Endothelial cell of hepatic sinusoid (primary cell): Measurements from ENCODE around the gene VWA5B2.

Experiments
- in situ Hi-C: cut with HindIII; loops from 2 replicates; pipeline ENCODE4 v1.10.0; 2017; ENCODE audit warnings: low sequenced_read_pairs

VWA5B2 gene

DNA sequence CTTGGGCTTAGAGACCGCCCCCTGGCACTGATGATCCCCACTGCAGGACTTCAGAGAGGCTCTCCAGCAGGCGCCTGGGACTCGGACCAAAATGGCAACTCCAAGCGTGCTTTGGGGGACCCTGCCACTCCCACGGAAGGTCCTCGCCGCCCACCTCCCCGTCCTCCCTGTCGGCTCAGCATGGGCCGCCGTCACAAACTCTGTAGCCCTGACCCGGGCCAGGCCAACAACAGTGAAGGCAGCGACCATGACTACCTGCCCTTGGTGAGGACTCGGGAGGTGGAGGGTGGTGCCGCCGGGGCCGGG lies 11.7 kb downstream of the VWA5B2 start:
- in situ Hi-C loops = no loop called here

DNA sequence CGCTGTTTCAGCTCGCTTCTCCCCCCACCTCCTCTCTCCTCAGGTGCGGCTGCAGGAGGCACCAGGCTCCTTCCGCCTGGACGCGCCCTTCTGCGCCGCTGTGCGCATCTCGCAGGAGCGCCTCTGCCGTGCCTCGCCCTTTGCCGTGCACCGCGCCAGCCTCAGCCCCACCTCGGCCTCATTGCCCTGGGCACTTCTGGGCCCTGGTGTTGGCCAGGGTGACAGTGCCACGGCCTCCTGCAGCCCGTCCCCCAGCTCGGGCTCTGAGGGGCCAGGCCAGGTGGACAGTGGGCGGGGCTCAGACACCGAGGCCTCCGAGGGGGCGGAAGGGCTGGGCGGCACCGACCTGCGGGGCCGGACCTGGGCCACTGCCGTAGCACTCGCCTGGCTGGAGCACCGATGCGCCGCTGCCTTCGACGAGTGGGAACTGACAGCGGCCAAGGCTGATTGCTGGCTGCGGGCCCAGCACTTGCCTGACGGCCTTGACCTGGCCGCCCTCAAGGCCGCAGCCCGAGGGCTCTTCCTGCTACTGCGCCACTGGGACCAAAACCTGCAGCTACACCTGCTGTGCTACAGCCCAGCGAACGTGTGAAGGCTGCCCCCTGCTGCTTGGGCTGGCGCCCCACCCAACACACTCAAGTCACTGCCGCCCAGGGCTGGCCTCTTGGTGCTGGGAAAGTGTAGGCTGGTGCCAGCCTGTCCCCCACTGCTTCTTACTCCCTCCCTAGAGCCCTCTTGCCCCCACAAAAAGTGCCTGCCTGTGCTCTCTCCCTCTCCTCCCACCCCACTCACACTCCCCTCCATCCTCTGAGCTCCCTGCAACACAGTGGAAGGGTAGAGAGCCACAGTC lies 12.3 kb downstream of the VWA5B2 start:
- in situ Hi-C loops = no loop called here

DNA sequence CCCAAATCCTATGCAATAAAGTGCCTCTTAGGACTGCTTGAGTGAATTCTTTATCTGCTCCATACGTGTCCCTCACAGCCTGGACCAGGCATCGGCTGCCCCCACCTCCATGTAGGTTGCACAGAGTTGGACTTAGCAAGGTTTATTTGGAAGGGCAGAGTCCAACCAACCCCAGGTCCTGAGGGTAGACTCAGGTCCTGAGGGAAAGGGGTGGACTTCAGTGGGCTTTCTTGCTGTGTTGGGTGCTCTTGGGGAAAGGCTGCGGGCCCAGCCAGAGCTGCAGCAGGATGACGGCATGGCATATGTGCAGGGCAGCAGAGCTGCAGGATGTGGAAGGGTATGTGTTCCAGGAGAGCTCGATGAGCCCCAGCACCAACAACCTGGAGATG lies 12.9 kb downstream of the VWA5B2 start:
- in situ Hi-C loops = no loop called here

DNA sequence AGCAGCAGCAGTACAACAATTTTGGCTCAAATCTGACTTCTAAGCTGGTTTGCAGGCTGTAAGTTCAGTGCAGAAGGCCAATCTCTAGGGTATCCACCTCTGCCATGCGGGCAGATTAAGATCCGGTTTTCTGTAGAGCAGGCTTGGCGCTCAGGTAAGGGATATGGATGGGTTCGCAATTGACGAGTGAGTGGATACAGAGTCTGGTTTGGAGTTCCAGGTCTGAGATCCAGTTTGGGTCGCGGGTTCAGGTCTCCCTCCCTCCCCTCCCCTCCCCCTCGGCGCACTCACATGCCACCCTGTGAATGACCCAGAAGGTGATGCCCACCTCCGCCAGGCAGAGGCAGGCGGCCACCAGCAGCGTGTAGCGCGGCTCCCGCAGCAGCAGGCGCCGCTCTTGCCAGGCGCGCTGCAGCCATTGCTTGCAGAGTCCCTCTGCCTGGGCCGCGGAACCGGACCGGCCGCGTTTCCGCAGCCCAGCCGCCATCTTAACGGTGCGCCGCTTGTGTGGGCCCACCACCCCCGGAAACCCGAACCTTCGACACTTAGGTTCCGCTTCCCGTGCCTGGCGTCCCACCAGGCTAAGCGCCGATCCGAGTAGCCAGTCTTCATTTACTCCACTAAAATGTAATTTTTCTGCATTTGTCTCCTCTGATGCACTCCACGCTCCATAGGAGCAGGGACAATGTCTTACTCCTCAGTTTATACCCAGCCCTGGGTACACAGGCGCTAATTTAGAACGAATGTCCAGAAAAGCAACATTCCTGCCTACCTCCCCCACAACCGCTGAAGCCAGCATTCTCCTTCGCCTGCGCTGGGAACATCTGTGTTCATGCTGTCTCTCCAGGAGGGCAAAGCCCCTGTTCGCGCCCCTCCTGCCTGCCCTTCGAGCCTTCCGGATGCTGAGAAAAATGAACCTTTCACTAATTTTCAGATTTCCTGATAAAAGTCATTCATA lies 19.3 kb downstream of the VWA5B2 start, which contains the start of gene ALG3:
Gene ALG3, minus strand, starts transcription at position 509 of the 958 bp plus-strand sequence. Its CDS starts 22 bp downstream, at position 487.
- in situ Hi-C loops = no loop called here

DNA sequence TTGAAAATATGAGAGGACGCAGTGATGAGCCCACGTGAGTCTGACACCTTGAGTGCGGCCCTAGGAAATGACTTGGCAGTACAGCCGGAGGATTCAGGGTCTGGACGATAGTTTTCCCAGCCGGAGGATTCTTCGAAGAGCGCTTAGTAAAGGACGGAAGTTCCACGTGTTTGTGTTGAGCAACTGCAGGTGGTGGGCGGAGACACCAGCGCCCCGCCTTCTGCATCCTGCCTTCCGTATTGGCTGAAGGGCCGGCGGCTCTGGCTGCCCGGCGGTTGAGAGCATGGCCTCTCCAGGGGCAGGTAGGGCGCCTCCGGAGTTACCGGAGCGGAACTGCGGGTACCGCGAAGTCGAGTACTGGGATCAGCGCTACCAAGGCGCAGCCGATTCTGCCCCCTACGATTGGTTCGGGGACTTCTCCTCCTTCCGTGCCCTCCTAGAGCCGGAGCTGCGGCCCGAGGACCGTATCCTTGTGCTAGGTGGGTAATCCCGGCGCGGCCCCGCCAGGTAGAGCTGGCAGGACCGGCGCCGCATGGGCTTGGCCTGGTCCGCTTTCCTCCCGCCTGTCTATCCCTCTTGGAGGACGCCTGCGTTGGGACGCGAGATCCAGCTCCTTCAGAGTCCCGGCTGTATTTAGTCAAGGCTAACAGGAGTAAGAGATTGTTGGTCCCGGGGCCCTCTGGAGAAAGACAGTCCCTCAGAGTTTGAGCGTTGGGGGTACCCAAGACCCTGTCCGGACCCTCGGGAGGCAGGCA lies 20.2 kb downstream of the VWA5B2 start, which contains the start of gene EEF1AKMT4:
Gene EEF1AKMT4, plus strand, starts transcription at position 261 of the 755 bp plus-strand sequence. Its CDS starts 23 bp downstream, at position 284.
- in situ Hi-C loops = loop anchor here (5.0 kb wide), 1 partner anchor 352 kb away; no protein-coding TSS in a partner anchor

DNA sequence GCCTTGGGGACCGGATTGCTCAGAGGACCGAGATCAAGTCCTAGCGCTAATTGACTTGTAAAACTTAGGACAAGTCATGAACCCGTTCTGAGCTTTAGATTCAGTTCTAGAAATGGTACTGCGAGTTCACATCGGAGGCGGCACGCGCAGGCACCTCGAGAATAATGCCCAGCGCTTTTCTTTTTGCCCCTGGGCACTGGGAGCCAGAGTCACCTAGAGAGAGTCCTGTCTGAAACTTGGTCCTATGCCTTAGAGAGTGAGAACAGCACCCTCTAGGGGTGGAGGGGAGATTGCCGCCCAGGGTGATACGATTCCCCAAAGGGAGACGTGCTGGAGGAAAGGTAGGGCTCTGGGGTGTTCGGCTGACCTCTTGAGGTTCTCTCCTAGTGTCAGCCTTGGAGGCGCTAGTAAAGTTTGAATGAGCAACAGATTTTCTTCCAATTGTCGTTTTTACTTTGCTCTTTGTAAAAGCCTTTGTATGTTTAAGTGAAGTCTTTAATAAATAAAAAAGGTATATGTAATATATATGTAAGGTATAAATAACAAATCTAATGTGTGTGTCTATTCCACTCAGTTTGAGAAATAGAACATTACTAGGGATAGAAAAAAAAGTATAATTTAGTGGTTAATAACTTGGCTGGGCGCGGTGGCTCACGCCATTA lies 20.9 kb downstream of the VWA5B2 start:
- in situ Hi-C loops = loop anchor here (5.0 kb wide), 1 partner anchor 353 kb away; no protein-coding TSS in a partner anchor

DNA sequence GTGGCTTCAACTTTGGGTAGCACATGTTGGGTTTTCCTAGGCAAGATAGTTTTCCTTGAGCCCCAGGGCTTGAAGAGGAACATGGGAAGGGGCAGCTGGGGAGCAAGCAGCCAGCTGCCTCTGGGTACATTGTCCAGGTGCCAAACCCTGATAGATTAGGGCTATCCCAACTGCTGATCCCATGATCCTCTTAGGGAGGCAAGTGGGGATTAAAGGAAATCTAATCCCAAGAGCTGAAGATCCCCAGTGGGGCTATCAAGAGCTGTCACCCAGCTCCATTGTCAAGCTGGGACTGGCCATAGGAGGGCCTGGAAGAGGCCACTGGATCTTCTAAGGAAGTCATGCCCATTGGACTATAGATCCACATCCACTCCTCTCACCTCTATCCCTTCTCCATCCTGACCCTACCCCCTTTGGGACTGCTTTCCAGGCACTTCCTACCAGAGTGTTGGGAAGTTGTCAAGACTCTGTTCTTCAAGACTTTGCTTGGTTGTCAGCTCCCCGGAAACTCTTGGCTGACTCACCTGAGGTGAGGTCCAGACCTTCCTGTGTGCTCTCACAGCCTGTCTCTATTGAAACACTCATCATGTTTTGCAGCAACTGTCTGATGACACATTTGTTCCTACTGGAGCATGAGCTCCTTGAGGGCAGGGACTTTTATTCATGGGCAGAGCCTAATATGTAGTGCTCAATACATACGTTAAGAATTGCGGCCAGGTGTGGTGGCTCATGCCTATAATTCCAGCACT lies 26.1 kb downstream of the VWA5B2 start:
- in situ Hi-C loops = no loop called here

DNA sequence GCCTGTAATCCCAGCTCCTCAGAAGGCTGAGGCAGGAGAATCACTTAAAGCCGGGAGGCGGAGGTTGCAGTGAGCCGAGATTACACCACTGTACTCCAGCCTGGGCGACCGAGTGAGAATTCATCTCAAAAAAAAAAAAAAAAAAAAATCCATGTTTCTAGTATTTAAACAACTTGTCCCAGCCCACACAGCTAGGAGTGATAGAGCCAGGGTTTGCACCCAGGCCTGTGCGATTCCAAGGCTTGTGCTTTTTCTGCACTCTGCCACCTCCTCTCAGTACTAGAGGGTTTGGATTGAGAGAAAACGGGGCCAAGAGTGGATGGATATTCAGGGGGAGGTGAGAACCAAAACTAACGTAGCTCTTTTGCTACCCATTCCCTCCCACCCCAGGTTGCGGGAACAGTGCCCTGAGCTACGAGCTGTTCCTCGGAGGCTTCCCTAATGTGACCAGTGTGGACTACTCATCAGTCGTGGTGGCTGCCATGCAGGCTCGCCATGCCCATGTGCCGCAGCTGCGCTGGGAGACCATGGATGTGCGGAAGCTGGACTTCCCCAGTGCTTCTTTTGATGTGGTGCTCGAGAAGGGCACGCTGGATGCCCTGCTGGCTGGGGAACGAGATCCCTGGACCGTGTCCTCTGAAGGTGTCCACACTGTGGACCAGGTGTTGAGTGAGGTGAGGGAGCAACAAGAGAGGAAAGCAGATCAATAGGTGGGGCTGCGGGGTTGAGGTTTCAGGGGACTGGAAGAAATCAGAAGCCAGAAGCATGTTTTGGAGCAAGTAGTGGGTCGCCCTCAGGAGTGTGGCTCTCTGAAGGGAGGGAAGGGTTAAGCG lies 27.9 kb downstream of the VWA5B2 start:
- in situ Hi-C loops = no loop called here

DNA sequence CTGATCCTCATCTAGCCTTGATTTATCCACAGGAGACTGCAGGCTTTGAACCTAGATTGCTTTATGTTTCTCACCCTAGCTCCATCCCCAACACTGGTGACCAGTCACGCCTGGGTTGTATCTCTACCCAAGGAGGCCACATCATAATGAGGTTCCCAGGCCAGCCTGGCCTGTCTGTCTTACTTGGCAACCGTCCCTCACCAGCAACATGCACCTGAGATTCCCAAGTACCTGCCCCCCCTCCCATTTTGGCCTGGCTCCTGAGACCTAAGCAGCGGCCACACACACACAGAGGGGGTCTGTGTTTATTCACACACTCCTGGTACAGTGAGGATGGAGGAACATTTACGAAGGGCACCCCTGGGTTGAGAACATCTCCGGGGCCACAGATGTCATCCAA lies 29.5 kb downstream of the VWA5B2 start:
- in situ Hi-C loops = no loop called here

DNA sequence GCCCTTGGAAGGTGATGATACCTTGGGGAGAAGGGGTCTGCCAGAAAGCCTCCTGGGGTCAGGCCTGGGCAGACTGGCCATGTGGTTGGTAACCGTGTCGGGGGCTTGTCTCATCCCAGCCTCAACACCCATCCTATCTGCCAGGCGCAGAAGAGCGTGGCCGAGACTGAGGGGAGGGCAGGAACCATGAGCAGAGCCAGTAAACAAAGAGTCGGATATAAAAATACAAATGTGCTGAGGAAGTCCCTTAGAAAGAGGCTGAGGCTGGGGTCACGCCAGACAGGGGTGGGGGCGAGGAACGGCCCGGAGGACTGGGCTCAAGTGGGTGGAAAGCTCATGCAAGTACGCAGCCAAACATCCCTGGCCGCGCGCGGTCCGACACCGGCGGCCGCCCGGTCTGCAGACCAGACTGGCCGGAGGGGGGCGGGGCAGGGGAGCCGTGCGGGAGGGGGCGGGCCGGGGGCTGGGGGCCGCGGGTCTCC lies 30.1 kb downstream of the VWA5B2 start:
- in situ Hi-C loops = no loop called here

DNA sequence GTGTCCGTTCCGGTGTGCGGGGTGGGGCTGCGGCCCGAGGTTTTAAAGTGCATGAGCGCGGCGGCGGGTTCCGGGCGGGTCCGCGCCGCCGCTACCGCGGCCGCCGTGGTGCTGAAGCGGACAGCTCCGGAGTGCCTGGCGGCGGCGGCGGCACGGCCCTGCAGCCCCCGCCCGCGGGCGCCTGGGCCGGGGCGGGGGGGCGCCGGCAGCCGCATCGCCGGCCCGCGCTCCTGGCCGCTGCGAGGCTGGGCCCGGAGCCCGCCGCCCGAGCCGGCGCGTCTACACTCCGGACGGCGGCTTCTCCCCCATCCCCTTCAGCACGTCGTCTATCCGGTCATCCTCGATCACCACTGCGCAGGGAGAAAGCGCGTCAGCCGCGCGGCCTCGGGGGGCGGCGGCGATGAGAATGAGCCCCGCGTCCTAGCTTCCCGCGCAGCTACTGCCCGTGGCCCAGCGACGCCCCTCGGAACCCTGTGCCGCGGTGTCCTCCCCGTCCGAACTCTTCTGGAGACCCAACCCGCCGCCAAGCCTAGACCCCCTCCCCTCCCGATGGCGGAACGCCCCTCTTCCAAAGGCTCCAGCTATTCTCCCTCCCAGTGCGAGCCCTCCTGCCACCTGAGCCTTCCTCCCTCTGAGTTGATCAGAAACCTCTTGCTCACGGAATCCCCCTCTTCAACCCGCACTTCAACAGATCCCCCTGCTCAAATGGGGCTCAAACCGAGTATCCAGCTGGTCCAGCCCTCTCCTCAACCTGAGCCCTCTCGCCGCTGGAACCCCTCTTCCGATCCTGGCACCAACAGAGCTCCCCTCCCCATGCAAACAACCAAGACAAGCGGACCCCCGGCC lies 30.7 kb downstream of the VWA5B2 start:
- in situ Hi-C loops = no loop called here

DNA sequence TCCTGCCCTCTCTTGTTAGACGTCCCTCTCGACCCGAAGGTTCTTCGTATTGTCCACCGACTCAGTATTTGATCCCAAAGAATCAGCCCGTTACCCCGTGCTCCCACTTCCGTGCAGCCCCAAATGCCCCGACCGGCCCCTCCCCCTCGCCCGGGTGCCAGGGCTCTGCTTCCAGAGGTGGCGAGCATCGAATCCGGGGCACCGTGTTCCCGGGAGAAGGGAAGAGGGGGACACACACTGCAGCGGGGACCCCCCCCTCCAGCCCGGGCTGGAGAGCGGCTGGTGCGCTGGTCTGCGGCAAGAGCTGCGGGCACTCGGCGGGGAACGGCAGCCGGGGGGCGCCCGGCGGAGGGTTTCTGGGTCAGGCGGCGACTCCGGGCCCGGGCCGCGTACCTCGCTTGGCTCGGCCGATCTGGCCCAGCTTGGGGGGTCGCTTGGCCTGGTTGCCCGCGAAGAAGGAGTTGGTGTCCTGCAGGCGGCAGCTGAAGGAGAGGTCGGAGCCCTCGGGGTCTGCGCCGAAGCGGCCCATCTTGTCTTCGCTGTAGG lies 31.4 kb downstream of the VWA5B2 start:
- in situ Hi-C loops = no loop called here

DNA sequence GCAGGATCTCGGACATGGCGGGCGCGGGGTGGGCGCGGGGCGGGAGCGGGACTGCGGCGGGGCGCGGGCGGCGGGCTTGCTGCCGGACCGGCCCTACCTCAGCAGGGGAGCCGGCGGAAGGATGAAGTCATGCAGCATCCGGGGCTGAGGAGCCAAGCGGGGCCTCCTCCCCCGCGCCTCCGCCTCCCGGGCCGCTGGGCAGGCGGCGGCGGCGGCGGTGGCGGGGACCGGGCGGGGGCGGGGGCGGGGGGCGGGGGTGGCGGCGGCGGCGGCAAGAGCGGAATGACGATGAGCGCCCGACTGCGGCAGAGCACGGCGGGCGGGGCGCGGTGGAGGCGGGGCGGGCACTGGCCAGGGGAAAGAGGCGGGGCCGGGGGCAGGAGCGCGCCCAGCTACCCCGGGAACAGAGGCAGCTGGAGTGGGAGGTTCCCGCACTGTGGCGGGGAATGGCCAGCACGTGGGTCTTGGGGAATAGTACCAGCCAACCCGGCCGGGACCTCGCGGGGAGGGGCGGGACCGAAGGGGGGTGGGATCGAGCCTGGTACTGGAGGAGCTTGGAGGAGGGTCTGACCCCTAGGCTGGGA lies 32.0 kb downstream of the VWA5B2 start, which contains the start of gene CAMK2N2:
Gene CAMK2N2, minus strand, starts transcription at position 284 of the 584 bp plus-strand sequence. Its CDS starts 268 bp downstream, at position 16.
- in situ Hi-C loops = no loop called here

DNA sequence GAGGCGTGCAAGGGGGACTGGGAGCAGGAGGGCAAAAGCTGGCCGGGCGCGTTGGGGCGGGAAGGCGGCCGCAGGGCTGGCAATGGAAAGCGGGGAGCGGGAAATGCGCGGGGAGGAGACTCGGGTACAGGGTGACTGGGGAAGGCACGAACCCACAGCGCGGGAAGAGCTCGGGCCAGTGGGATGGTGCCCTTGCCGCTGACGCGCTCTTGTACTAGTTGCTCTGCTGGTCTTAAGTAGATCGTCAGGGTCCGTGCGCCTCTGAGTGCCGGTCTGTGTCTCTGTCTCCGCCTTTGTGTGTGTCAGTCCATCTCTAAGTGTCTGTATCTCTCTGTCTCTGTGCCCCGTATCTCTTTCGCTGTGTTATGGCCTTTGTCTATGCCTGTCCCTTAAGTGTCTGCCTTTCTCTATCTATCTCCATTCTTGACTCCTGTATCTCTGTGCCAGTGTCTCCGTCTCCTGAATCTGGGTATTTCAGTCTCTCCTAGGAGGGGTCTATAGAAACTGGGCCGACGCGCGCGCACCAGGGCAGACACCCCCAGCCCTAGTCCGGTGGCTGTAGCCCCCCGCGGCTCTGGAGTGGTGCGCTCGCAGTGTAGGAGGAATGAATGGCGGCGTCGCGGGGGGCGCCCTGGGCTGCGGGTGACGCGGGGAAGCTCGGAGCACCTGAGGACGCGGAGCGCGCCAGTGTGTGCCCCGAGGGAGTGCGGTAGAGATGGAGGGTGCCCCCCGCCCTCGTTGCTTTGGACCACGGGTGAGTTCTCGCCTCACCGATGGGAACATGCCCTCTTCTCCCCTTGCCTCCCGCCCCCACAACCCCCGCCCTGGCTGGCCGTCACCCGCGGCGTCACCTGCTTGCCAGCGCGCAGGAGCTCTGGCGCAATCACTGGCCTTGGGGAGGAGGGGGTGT lies 32.7 kb downstream of the VWA5B2 start:
- in situ Hi-C loops = no loop called here

DNA sequence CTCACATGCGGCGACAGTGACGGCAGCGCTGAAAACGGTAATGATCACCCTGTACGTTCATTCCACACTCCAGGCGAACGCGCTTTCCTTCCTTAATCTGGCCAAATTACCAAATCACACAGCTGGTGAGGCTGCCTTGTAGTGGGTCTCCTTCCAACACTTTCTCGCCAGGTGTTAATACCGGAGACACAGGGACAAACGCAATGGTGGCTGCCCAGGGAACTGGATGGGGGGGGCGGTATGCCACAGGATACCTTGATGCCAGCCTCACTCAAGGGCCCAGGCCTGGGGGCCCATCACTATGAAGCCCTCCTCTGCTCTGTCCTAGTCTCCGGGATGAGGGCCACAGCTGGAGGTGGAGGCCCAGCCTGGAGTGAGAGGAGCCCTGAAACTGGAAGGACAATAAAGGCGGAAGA lies 33.4 kb downstream of the VWA5B2 start:
- in situ Hi-C loops = no loop called here

DNA sequence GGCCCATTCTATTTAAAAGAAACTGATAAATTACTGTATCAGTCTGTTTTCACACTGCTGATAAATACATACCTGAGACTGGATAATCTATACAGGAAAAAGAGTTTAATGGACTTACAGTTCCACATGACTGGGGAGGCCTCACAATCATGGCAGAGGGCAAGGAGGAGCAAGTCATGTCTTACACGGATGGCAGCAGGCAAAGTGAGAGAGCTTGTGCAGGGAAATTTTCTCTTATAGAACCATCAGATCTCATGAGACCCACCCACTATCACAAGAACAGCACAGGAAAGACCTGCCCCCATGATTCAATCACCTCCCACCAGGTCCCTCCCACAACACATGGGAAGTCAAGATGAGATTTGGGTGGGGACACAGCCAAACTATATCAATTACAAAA lies 37.9 kb downstream of the VWA5B2 start:
- in situ Hi-C loops = loop anchor here (5.0 kb wide), 2 partner anchors 40 to 50 kb away; partner anchors contain the start of gene VWA5B2
